Neural crest cell (in vitro differentiated cells): ENCODE data around the gene BNIP2. TPM values are rescaled to one million over a fixed set of nuclear protein-coding genes. Genes with fewer than 3 reads are reported as not detected.

ENCODE experiments used
- DNase-seq: peaks from one replicate; pipeline ENCODE4 v3.0.0; 2021; ENCODE audit warnings: low read depth, mixed read lengths, low spot score
- H3K27ac Mint-ChIP-seq: one replicate; pipeline ENCODE4 v1.8.0; 2021; ENCODE audit warnings: mild to moderate bottlenecking, mixed read lengths; ENCODE audit not compliant: unreplicated experiment
- H3K27me3 Mint-ChIP-seq: 2 replicates; pipeline ENCODE4 v1.8.0; 2021; ENCODE audit warnings: low read depth, mild to moderate bottlenecking, mixed read lengths
- H3K36me3 Mint-ChIP-seq: 2 replicates; pipeline ENCODE4 v1.8.0; 2021; ENCODE audit warnings: low read depth, mild to moderate bottlenecking, mixed read lengths
- H3K4me1 Mint-ChIP-seq: 2 replicates; pipeline ENCODE4 v1.8.0; 2021; ENCODE audit warnings: mixed read lengths
- H3K4me3 Mint-ChIP-seq: one replicate; pipeline ENCODE4 v1.8.0; 2021; ENCODE audit warnings: mild to moderate bottlenecking, mixed read lengths
- H3K9me3 Mint-ChIP-seq: 2 replicates; pipeline ENCODE4 v1.8.0; 2021; ENCODE audit warnings: mixed read lengths
- CTCF ChIP-seq: fragments of 200-600 bp; sonication (generic); conservative IDR thresholded peaks from 2 replicates; pipeline ENCODE4 v1.5.0; 2021; ENCODE audit warnings: antibody characterized with exemption, mild to moderate bottlenecking
- total RNA-seq: library from RNA; stranded (reverse); gene quantifications from 2 replicates; pipeline ENCODE4 v1.2.1, GENCODE V29; 2021

Gene BNIP2
- total RNA-seq, 1 donor from 2014 or later = 37.5 TPM

- Mint-ChIP-seq H3K27me3 (no peaks in the 10 kb centered on the region), H3K4me3 (no peak overlapping the region), H3K27ac (no peak overlapping the region), H3K36me3 (no peaks in the 10 kb centered on the region), H3K9me3 (no peaks in the 10 kb centered on the region), H3K4me1 (peaks cover 10% of the 10 kb centered on the region)
- DNase-seq = no peak
- TF ChIP-seq CTCF = no peak
Measured at GRCh38 chr15:59722476-59722875, 33.4 kb upstream of the BNIP2 start.

GRCh38 chr15:59722037-59722436 is 32.9 kb upstream of the BNIP2 start:
- Mint-ChIP-seq H3K36me3 (no peaks in the 10 kb centered on the region), H3K27me3 (no peaks in the 10 kb centered on the region), H3K9me3 (no peaks in the 10 kb centered on the region)

GRCh38 chr15:59721411-59721810 is 32.3 kb upstream of the BNIP2 start:
- Mint-ChIP-seq H3K27ac (no peak overlapping the region), H3K27me3 (no peaks in the 10 kb centered on the region), H3K36me3 (no peaks in the 10 kb centered on the region), H3K9me3 (no peaks in the 10 kb centered on the region), H3K4me3 (no peak overlapping the region), H3K4me1 (peaks cover 10% of the 10 kb centered on the region)
- DNase-seq = no peak
- TF ChIP-seq CTCF = no peak

More at GRCh38 chr15:59722037-59722436, 32.9 kb upstream of the BNIP2 start:
- H3K27ac Mint-ChIP-seq = no peak overlapping the region
- peaks cover 10% of the 10 kb centered on the region for H3K4me1 Mint-ChIP-seq
- no peak overlapping the region for H3K4me3 Mint-ChIP-seq
- no peak for TF ChIP-seq CTCF
- DNase-seq = no peak

GRCh38 chr15:59713177-59713576 is 24.1 kb upstream of the BNIP2 start:
- no peak overlapping the region for H3K27ac Mint-ChIP-seq
- no peaks in the 10 kb centered on the region for H3K36me3 Mint-ChIP-seq
- no peak for TF ChIP-seq CTCF
- H3K4me1 Mint-ChIP-seq = no peaks in the 10 kb centered on the region
- H3K4me3 Mint-ChIP-seq = no peak overlapping the region
- H3K27me3 Mint-ChIP-seq = no peaks in the 10 kb centered on the region
- no peak for DNase-seq
- H3K9me3 Mint-ChIP-seq = no peaks in the 10 kb centered on the region

- no peaks in the 10 kb centered on the region for H3K27me3 Mint-ChIP-seq
- no peaks in the 10 kb centered on the region for H3K9me3 Mint-ChIP-seq
- no peak overlapping the region for H3K4me3 Mint-ChIP-seq
- H3K27ac Mint-ChIP-seq = peak overlapping the region; percentile 81
- no peak for DNase-seq
- no peak for TF ChIP-seq CTCF
- H3K4me1 Mint-ChIP-seq = no peaks in the 10 kb centered on the region
- H3K36me3 Mint-ChIP-seq = no peaks in the 10 kb centered on the region
Measured at GRCh38 chr15:59711451-59712243, 22.5 kb upstream of the BNIP2 start.
